ENCODE measurements around the gene TREML1. TPM values are rescaled to one million over a fixed set of nuclear protein-coding genes. Genes with fewer than 3 reads are reported as not detected.
A peak's percentile ranks its signal among the peaks of the same experiment; 100 is the strongest.

The TREML1 gene, protein sequence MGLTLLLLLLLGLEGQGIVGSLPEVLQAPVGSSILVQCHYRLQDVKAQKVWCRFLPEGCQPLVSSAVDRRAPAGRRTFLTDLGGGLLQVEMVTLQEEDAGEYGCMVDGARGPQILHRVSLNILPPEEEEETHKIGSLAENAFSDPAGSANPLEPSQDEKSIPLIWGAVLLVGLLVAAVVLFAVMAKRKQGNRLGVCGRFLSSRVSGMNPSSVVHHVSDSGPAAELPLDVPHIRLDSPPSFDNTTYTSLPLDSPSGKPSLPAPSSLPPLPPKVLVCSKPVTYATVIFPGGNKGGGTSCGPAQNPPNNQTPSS
- not detected for total RNA-seq

DNA sequence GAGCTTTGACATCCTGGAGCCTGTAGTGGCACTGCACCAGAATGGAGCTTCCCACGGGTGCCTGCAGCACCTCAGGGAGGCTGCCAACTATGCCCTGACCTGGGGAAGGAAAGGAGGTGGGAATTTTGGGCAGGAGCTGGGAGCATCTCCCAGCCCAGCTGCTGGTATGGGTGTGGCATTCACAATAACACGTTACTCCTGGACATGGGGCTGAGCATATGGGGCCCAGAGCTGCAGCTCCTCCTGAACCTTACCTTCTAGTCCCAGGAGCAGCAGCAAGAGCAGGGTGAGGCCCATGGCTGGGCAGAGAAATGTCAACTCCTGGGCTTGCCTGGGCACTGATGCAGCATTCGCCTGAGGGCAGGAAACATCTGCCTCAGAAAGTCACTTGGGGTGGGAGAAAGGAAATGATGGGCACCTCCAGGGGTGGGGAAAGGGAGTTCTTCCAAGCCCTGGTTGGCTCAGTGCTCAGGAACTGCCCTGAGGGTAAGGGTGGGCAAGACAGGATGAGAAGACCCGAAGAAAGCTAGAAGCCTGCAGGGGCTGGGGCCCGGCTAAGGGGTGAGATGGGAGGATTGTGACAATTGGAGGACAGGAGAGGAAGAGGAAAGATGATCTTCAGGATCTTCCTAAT, at the start of gene TREML1:
TSS of gene TREML1 (minus strand) at position 356 of the 634 bp plus-strand sequence. CDS start at position 297, 59 bp downstream.
- Histone ChIP-seq H3K4me1 (no peaks in the 10 kb centered on the region), H3K27ac (no peak within 1 kb of the TSS), H3K36me3 (peaks cover 0 to 7% of the 10 kb centered on the region in 2 donors), H3K4me3 (no peak within 1 kb of the TSS), H3K27me3 (peaks cover 12% of the 10 kb centered on the region), H3K9me3 (no peaks in the 10 kb centered on the region)
- TF ChIP-seq EP300 (IDR thresholded peaks at IDR 0.05) (no peak), POLR2AphosphoS5 (IDR thresholded peaks at IDR 0.05) (no peak), POLR2A (IDR thresholded peaks at IDR 0.05) (no peak)
- TF ChIP-seq, protein P1, sequence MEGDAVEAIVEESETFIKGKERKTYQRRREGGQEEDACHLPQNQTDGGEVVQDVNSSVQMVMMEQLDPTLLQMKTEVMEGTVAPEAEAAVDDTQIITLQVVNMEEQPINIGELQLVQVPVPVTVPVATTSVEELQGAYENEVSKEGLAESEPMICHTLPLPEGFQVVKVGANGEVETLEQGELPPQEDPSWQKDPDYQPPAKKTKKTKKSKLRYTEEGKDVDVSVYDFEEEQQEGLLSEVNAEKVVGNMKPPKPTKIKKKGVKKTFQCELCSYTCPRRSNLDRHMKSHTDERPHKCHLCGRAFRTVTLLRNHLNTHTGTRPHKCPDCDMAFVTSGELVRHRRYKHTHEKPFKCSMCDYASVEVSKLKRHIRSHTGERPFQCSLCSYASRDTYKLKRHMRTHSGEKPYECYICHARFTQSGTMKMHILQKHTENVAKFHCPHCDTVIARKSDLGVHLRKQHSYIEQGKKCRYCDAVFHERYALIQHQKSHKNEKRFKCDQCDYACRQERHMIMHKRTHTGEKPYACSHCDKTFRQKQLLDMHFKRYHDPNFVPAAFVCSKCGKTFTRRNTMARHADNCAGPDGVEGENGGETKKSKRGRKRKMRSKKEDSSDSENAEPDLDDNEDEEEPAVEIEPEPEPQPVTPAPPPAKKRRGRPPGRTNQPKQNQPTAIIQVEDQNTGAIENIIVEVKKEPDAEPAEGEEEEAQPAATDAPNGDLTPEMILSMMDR (IDR thresholded peaks at IDR 0.05): no peak
- ATAC-seq: no peak
- 63 to 88% methylated on average over 1 to 2 of the region's 5 CpGs for WGBS, 2 donors (ENCODE audit: low coverage in 1 of 2)

DNA sequence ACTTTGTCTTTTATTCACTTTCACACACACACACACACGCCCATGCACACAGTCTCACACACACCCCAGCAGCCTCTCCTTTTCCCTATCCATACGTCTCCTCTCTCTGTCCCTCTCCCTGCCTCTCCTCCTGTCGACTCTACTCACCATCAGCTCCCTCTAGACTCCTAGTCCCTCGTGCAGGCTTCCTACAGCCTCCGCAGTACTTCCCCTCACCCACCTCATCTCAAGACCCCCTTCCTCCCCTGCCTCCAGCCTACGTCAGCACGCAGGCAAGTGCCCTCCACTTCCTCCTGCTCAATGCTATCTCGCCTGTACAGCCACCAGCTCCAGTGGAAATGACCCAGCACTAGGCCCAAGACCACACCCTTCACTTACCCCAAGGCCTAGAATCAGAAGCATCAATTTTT, 47.6 kb upstream of the TREML1 start:
- Histone ChIP-seq H3K27me3 (peaks cover 14% of the 10 kb centered on the region), H3K27ac (no peak overlapping the region), H3K9me3 (no peaks in the 10 kb centered on the region), H3K4me3 (no peak overlapping the region), H3K4me1 (no peaks in the 10 kb centered on the region), H3K36me3 (no peaks in the 10 kb centered on the region)
- TF ChIP-seq EP300 (IDR thresholded peaks at IDR 0.05) (no peak), POLR2A (IDR thresholded peaks at IDR 0.05) (no peak), POLR2AphosphoS5 (IDR thresholded peaks at IDR 0.05) (no peak)
- TF ChIP-seq, protein P1 (IDR thresholded peaks at IDR 0.05): no peak
- ATAC-seq: no peak
- WGBS, 2 donors (ENCODE audit: low coverage in 1 of 2): 49 to 64% methylated on average over 5 to 8 of the region's 8 CpGs

DNA sequence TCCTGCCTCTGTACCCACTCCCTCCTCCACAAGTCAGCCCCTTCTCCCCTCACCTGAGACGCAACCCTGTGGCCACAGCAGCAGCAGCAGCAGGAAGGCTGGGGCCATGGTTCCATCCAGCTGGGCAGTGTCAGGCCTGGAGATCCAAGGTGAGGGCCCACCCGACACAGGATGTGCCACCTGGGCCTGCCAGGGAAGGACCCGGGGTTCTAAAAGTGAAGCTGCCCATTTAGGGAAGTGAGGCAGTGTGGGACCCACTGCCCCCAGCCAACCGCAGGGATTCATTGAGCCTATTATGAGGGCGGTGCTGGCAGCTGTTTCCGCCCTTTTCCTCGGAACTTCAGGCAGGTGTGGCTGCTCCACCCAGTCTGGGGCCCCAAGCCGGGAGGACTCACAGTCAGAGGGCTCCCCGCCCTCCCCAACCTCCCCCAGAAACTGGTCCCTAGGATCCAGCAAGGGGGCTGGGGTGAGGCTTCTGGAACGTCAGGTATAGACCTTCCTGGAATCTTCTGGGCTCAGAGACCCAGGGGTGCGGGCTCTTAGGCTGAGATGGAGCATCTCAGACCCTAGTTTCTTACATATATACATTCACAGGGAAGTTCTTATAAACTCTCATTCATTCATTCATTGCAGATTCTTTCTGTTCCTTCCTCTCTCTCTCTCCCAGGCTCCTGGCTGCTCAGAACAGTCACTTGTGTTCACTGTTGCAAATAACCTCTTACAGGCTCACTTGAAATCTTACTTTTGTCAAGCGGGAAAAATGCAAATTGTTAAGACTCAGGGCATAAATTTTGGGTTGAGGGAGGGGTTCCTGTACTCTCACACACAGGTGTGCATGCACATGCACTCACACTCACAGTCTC, 47.0 kb upstream of the TREML1 start, which contains the start of gene TREML2:
TSS of gene TREML2 (minus strand) at position 249 of the 863 bp plus-strand sequence. CDS start at position 108, 141 bp downstream.
- ATAC-seq: no peak
- Histone ChIP-seq H3K4me1 (no peaks in the 10 kb centered on the region), H3K27ac (no peak within 1 kb of the TSS), H3K9me3 (no peaks in the 10 kb centered on the region), H3K36me3 (no peaks in the 10 kb centered on the region), H3K27me3 (peaks cover 17% of the 10 kb centered on the region), H3K4me3 (no peak within 1 kb of the TSS)
- no peak for TF ChIP-seq POLR2AphosphoS5 (IDR thresholded peaks at IDR 0.05)
- 83 to 91% methylated on average over 2 to 4 of the region's 12 CpGs for WGBS, 2 donors (ENCODE audit: low coverage in 1 of 2)

DNA sequence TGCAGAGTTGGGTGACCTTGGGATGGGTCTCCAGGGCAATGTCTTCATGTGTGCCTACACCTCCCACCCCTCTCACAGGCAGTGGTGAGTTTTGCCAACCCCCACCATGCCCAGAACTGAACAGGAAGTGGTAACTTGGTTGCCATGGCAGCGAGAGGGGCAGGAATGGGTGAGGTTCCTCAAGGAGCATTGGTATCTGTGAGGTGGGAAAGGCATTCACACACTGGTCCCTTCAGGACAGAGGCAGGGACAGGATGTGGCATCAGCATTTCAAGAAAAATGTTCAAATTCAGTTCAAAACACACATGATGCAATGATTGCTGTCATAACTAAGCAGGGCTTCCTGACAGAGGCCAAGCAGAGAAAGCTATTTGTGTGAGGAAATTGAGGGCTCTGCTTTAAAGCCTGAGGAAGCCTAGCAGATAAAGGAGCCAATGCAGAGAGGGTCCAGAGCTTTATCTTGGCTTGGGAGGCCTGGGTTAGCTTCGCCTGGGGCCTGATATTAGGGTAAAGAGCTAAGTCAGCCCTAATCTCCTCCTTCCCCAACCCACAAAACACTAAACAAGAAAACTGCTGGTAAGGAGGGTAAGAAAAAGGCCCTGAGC, 46.3 kb upstream of the TREML1 start:
- no peak for TF ChIP-seq POLR2AphosphoS5 (IDR thresholded peaks at IDR 0.05)
- TF ChIP-seq, protein P1 (IDR thresholded peaks at IDR 0.05): no peak
- no peak for TF ChIP-seq EP300 (IDR thresholded peaks at IDR 0.05)
- no peak for TF ChIP-seq POLR2A (IDR thresholded peaks at IDR 0.05)
- no peak overlapping the region for H3K4me3 ChIP-seq
- H3K36me3 ChIP-seq: no peaks in the 10 kb centered on the region
- peaks cover 23% of the 10 kb centered on the region for H3K27me3 ChIP-seq
- no peaks in the 10 kb centered on the region for H3K9me3 ChIP-seq
- WGBS, 2 donors (ENCODE audit: low coverage in 1 of 2): 83% methylated on average over 2 of the region's 2 CpGs; no CpG with 5 or more reads in 1 of the 2 donors
- peak; percentile 36 for ATAC-seq
- no peak overlapping the region for H3K27ac ChIP-seq
- H3K4me1 ChIP-seq: no peaks in the 10 kb centered on the region
